Measurements from ENCODE around the gene RAB23.

DNA sequence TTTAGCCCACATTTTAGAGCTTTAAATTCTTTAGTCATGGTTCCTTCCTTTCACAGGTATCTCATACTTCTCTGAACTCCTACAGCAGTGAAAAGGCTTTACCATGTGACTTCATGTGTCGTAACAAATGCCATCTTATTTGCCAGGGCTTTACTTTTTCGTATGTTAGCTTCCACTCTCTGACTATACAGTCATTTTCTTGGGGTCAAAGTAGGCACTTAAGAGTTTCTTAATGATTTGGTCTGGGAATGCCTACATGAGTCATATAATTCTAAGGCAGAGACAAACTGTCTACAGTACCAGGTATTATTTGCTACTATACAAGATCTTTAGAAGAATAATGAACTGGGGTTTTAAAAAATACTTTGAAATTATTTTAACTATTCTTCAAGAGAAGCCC lies 15.0 kb downstream of the RAB23 start:
- TF ChIP-seq POLR2A (IDR thresholded peaks at IDR 0.05), result no peak
- TF ChIP-seq, protein P1, sequence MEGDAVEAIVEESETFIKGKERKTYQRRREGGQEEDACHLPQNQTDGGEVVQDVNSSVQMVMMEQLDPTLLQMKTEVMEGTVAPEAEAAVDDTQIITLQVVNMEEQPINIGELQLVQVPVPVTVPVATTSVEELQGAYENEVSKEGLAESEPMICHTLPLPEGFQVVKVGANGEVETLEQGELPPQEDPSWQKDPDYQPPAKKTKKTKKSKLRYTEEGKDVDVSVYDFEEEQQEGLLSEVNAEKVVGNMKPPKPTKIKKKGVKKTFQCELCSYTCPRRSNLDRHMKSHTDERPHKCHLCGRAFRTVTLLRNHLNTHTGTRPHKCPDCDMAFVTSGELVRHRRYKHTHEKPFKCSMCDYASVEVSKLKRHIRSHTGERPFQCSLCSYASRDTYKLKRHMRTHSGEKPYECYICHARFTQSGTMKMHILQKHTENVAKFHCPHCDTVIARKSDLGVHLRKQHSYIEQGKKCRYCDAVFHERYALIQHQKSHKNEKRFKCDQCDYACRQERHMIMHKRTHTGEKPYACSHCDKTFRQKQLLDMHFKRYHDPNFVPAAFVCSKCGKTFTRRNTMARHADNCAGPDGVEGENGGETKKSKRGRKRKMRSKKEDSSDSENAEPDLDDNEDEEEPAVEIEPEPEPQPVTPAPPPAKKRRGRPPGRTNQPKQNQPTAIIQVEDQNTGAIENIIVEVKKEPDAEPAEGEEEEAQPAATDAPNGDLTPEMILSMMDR (IDR thresholded peaks at IDR 0.05), result no peak
